Skeletal muscle tissue (tissue), 4 donors: ENCODE data around the gene MUC2. TPM values are rescaled to one million over a fixed set of nuclear protein-coding genes. Genes with fewer than 3 reads are reported as not detected.

Experiments
- H3K27ac ChIP-seq: one replicate; pipeline ENCODE4 v1.7.0; 2013; ENCODE audit warnings: mild to moderate bottlenecking, low read depth, low read length, inconsistent platforms
- H3K27me3 ChIP-seq, 3 donors: one replicate each; pipeline ENCODE4 v1.7.0; 2013; ENCODE audit warnings: low read length in 3 of 3; ENCODE audit not compliant: control insufficient read depth in 3 of 3, insufficient read depth in 3 of 3
- H3K36me3 ChIP-seq, 3 donors: one replicate each; pipeline ENCODE4 v1.7.0; 2013; ENCODE audit warnings: low read length in 3 of 3; ENCODE audit not compliant: control insufficient read depth in 3 of 3, insufficient read depth in 3 of 3
- H3K4me1 ChIP-seq, 3 donors: one replicate each; pipeline ENCODE4 v1.7.0; 2013; ENCODE audit warnings: low read length in 3 of 3, mild to moderate bottlenecking in 3 of 3; ENCODE audit not compliant: control insufficient read depth in 3 of 3, insufficient read depth in 3 of 3
- H3K4me3 ChIP-seq, 3 donors: one replicate each; pipeline ENCODE4 v1.7.0; 2013; ENCODE audit warnings: low read length in 3 of 3
- H3K9ac ChIP-seq, 3 donors: one replicate each; pipeline ENCODE4 v1.7.0; 2013; ENCODE audit warnings: low read length in 3 of 3, mild to moderate bottlenecking in 3 of 3, moderate library complexity in 2 of 3, low read depth in 1 of 3
- H3K9me3 ChIP-seq, 3 donors: one replicate each; pipeline ENCODE4 v1.7.0; 2013; ENCODE audit warnings: low read length in 3 of 3; ENCODE audit not compliant: control insufficient read depth in 3 of 3
- total RNA-seq: library from RNA; depleted of rRNA; stranded (reverse); fragments of >200 nt; gene quantifications from one replicate; pipeline ENCODE4 v1.2.3, GENCODE V29; 2014
- donor health status: Osteomylitis.

The MUC2 gene
- total RNA-seq, 1 donor from 2014 or later: not detected

DNA sequence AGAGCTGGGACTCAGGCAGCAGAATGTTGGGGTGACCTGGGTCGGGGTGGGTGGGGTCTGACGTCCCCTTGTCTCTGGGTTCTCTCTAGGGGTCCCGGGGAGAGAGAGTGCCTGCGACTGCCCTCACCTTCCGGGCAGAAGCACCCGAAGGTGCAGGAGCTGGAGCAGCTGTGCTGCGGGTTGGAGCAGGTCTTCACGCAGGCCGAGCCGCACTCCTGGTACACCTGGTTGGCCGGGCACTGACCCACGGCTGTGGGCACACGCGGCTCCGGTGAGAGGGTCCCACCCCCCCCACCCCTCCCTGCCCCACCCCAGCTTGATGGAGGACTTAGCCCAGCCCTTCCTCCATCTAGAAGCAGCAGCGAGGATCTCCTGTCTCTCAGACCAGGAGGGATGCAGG is 44.6 kb upstream of the MUC2 start:
- Histone ChIP-seq H3K4me3 (no peak overlapping the region), H3K9me3 (peaks cover 0 to 2% (median 0%) of the 10 kb centered on the region in 3 donors), H3K36me3 (no peaks in the 10 kb centered on the region), H3K27ac (no peak overlapping the region), H3K4me1 (peaks cover 0 to 15% (median 10%) of the 10 kb centered on the region in 3 donors), H3K9ac (no peak overlapping the region), H3K27me3 (peaks cover 8 to 17% (median 11%) of the 10 kb centered on the region in 3 donors)

DNA sequence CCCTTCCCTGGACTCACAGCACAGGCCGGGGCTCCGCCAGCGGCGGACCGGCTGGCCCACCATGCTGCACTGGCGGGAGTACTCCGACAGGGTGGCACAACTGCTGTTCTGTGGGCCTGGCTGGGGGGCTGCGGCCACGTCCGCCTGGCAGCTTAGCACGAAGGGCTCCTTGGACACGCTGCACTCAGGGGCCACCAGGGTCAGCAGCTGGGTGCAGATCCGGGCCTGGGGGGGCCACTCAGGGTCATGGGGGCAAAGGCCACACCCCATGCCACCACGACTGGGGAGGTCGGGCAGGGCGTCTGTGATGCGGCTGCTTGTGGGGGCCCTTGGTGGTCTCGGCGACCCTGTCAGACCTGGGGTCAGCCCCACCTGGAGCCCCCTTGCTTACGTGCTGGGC is 44.1 kb upstream of the MUC2 start:
- no peak overlapping the region for H3K9ac ChIP-seq
- H3K4me1 ChIP-seq: peaks cover 0 to 17% (median 11%) of the 10 kb centered on the region in 3 donors
- H3K4me3 ChIP-seq: no peak overlapping the region
- no peaks in the 10 kb centered on the region for H3K36me3 ChIP-seq
- H3K9me3 ChIP-seq: peaks cover 0 to 2% (median 0%) of the 10 kb centered on the region in 3 donors
- H3K27ac ChIP-seq: no peak overlapping the region
- peaks cover 12 to 20% (median 14%) of the 10 kb centered on the region in 3 donors for H3K27me3 ChIP-seq

DNA sequence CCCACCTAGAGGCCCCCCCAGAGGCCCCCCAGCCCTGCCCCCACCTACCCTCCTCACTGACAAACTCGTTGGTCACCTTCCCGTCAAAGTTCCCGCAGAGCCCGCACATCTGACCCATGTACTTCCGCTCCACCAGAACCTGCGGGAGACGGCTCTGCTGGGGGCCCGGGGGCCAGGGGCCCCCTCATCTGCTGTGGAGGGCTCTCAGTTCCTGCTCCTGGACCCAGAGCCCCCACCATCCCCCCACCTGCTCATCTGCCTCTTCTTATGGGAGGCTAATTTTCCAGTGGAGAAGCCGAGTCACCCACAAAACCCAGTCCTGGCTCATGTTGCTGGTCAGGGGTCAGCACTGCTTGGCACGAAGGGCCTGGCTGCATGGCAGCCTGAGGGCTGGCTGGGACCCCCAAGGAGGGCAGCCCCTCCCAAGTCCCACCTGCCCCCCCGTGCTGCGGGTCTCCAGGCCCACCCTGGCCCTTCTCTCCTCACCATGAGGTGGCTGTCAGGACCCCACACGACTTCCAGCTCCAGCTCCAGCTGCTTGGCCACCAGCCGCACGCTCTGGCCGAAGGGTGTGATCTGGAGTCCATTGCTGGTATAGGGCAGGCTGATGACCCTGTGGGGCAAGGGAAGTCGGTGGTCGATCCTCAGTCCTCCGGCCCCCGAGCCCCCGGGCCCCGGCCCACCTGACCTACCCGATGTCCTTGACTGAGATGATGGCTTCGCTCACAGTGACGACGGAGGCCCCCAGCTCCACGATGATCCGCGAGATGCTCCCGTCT is 43.4 kb upstream of the MUC2 start:
- no peaks in the 10 kb centered on the region for H3K36me3 ChIP-seq
- peaks cover 0 to 17% (median 11%) of the 10 kb centered on the region in 3 donors for H3K4me1 ChIP-seq
- no peak overlapping the region for H3K4me3 ChIP-seq
- no peak overlapping the region for H3K27ac ChIP-seq
- peaks cover 0 to 2% (median 0%) of the 10 kb centered on the region in 3 donors for H3K9me3 ChIP-seq
- H3K9ac ChIP-seq: no peak overlapping the region
- peaks cover 15 to 27% (median 18%) of the 10 kb centered on the region in 3 donors for H3K27me3 ChIP-seq

DNA sequence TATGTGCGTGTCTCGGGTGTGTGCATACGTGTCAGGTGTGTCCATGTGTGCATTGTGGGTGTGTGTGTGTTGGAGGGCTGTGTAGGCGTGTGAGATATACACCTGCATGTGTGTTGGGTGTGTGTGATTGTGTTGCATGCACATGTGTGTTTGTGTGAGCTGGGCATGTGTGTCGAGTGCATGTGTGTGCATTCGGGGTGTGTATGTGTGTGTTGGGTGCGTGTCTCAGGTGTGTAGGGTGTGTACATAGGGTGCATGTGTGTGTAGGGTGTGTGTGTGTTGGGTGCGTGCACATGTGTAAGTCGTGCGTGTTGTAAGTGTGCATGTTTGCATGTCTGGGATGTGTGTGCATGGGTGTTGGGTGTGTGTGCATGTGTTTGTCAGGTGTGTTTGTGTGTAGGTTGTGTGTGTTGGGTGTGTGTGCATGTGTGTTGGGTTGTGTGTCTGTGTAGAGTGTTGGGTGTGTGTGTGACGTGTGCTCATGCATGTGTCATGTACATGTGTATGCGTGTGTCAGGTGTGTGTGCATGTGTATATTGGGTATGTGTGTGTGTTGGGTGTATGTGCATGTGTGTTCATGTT is 42.3 kb upstream of the MUC2 start:
- Histone ChIP-seq H3K27me3 (peaks cover 18 to 29% (median 21%) of the 10 kb centered on the region in 3 donors), H3K27ac (no peak overlapping the region), H3K4me1 (peaks cover 0 to 17% (median 11%) of the 10 kb centered on the region in 3 donors), H3K9ac (no peak overlapping the region), H3K36me3 (no peaks in the 10 kb centered on the region), H3K9me3 (peaks cover 0 to 2% (median 0%) of the 10 kb centered on the region in 3 donors), H3K4me3 (no peak overlapping the region)

DNA sequence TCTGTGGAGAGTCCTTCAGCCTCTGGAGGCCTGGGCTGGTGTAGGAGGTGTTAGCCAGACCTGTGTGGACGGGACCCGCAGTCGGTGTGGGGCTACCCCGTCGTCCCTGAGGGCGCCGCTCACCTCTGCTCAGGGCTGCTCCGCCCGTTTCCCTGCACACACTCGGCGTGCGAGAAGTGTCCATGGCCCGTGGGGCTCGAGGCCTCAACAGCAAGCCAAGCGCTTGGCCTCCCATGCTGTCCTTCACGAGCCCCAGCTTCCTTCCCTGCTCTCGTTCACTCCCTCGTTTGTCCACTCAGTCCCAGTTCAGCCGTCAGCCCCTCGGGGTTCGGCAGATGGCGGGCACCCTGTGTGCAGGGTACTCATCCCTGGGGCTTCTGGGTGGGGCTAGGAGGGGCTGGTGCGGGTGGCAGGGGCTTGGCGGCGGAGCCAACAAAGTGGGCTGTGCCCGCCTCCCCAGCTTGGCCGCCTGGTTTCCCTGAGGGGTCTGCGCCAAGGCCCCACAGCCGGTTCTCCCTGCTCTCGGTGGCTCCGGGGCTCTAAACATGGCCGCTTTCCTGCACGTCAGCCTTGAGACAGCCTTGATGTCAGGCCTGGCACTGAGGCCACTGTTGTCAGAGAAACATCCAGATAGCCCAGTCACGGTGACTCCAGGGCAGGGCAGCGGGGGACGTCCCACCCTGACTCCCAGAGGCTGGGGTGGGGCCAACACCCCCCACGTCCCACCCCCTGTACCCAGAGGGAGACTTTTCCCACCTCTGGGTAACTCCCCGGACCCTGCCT is 41.5 kb upstream of the MUC2 start:
- no peak overlapping the region for H3K9ac ChIP-seq
- H3K36me3 ChIP-seq: no peaks in the 10 kb centered on the region
- peaks cover 0 to 2% (median 0%) of the 10 kb centered on the region in 3 donors for H3K9me3 ChIP-seq
- H3K27me3 ChIP-seq: peaks cover 18 to 28% (median 22%) of the 10 kb centered on the region in 3 donors
- H3K4me3 ChIP-seq: no peak overlapping the region
- H3K27ac ChIP-seq: no peak overlapping the region
- H3K4me1 ChIP-seq: peaks cover 0 to 17% (median 11%) of the 10 kb centered on the region in 3 donors

DNA sequence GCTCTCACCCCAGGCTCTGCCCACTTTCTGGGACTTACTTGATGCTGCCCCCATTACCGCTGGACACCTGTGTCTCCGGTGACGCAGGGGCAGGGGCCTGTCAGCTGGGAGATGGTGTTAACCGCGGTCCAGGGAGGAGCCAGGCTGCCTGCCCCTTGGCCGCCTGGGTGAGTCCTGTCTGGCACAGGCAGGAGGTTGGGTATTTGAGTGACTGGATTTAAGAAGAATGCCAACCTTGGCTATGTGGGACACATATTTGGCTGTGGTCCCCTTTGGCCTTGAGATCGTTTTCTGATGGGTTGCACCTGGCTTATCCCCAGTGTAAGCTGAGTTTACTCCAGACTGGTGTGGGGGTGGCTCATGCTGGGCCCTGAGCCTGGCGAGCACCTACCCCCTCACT is 40.7 kb upstream of the MUC2 start:
- H3K9me3 ChIP-seq: peaks cover 0 to 2% (median 0%) of the 10 kb centered on the region in 3 donors
- peaks cover 21 to 25% (median 24%) of the 10 kb centered on the region in 3 donors for H3K27me3 ChIP-seq
- no peak overlapping the region for H3K9ac ChIP-seq
- H3K36me3 ChIP-seq: no peaks in the 10 kb centered on the region
- H3K4me1 ChIP-seq: peaks cover 0 to 17% (median 11%) of the 10 kb centered on the region in 3 donors
- no peak overlapping the region for H3K4me3 ChIP-seq
- H3K27ac ChIP-seq: no peak overlapping the region

DNA sequence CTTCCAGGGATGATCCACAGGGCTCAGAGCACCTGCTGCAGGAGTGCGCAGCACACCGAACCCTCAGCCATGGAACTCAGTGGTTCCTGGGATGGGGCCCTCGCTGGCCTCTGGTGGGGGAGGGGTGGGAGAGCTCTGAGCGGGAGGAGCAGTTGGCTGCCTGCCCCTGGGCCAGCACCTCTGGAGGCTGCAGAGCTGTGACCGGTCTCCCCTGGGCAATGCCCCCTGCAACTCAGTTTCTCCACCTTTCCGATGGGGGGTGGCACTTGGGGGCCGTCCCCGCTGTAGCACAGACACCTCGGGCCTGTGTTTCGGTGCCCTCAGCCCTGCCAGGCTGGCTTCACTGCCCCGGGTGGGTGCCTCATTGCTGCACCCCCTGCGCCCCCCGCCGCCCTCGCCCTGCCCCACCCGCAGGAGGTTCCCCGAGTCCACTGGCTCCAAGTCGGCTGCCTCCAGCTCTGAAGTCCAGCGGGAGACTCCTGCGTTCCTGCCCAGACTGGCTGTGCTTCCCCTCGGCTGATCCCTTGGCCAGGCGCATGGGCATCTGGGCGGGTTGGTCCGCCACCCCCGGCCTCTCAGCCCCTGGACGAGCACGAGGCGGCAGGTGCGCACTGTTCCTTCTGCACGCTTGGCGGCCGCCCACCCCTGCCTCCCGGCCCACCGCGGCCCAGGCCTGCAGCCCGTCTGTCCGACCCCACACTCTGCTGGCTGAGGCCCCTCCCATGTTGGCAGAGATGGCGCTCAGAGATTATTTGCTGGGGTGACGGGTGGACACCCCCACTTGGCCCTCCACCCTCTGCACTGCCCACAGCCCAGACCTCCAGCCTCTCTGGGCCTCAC is 40.0 kb upstream of the MUC2 start:
- no peak overlapping the region for H3K27ac ChIP-seq
- H3K36me3 ChIP-seq: no peaks in the 10 kb centered on the region
- no peak overlapping the region for H3K9ac ChIP-seq
- H3K4me1 ChIP-seq: peaks cover 0 to 17% (median 11%) of the 10 kb centered on the region in 3 donors
- H3K4me3 ChIP-seq: no peak overlapping the region
- H3K9me3 ChIP-seq: peaks cover 0 to 2% (median 0%) of the 10 kb centered on the region in 3 donors
- peaks cover 22 to 25% (median 24%) of the 10 kb centered on the region in 3 donors for H3K27me3 ChIP-seq

DNA sequence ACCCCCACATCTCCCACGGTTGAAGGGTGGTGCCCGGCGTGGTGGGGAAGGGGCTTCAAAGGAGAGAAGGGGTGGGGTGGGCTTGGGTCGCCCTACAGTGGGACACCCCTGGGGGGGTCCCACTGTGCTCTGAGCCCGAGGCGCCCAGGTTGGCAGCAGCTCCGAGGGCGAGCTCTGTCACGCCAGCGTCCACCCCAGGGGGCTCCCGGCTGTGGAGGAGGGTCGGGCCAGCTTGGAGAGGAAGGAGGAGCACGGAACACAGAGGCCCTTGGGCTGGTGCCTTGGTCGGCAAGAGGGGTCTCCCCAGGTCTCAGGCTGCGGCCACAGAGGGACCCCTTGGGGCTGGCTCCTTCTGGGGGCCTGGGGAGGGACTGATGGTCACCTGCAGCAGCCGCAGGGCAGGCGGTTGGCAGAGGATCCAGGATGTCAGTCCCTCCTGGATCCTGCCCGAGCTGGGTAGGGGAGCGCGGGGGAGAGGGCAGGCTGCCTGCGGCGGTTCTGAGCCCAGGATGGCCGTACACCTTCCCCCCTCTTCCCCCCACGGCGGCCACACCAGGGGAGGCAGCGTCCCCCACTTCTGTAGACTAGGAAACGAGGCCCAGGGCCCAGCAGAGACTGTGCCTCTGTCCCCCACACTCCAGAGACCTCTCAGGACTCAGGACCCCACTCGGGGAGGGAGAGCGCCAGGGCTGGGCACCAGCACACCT is 38.9 kb upstream of the MUC2 start:
- Histone ChIP-seq H3K36me3 (no peaks in the 10 kb centered on the region), H3K27me3 (peaks cover 24 to 25% (median 24%) of the 10 kb centered on the region in 3 donors), H3K4me1 (peaks cover 0 to 17% (median 11%) of the 10 kb centered on the region in 3 donors), H3K9ac (no peak overlapping the region), H3K4me3 (no peak overlapping the region), H3K27ac (no peak overlapping the region), H3K9me3 (peaks cover 0 to 2% (median 0%) of the 10 kb centered on the region in 3 donors)
